GM12878 (cell line): Measurements from ENCODE around the gene IRF8. TPM values are rescaled to one million over a fixed set of nuclear protein-coding genes. Genes with fewer than 3 reads are reported as not detected.

Experiments used
- ATAC-seq: fragments of 200-7000 bp; cut with Tn5 transposase; 3 replicates; pipeline ENCODE4 v1.9.1; 2020; ENCODE audit warnings: mild to moderate bottlenecking, moderate library complexity
- BruUV-seq: library from RNA; stranded (reverse); fragments of 400-500 nt; replicated peaks from 2 replicates; lab custom pipeline; 2021; lab: Mats Ljungman, UMichigan
- CTCF ChIA-PET: fragments of 300-600 bp; sonication (Branson Sonifier 250); formaldehyde crosslinking; extraction: SDS; loops from one replicate; lab custom pipeline; 2021; ENCODE audit warnings: inconsistent platforms; lab: Yijun Ruan, JAX
- POLR2A ChIA-PET: fragments of 350-600 bp; formaldehyde crosslinking; extraction: SDS; loops from one replicate; lab custom pipeline; 2021; ENCODE audit warnings: inconsistent platforms; lab: Charles Lee
- RAD21 ChIA-PET: fragments of 300-600 bp; sonication (Branson Sonifier 250); formaldehyde crosslinking; loops from one replicate; lab custom pipeline; 2023; ENCODE audit warnings: antibody characterized with exemption; ENCODE audit not compliant: unreplicated experiment; lab: Charles Lee
- SMC1A ChIA-PET: fragments of 300-600 bp; sonication (Branson Sonifier 250); formaldehyde crosslinking; loops from one replicate; lab custom pipeline; 2023; ENCODE audit not compliant: unreplicated experiment, uncharacterized antibody; lab: Charles Lee
- DNase-seq: peaks from one replicate; pipeline ENCODE4 v3.0.0-alpha.2; 2011; ENCODE audit warnings: low read depth, low spot score
- FAIRE-seq: peaks from 3 replicates; lab custom pipeline; 2011; peaks lifted over from hg19 to GRCh38; lab: Jason Lieb, UNC
- H2AFZ ChIP-seq: 2 replicates; pipeline ENCODE4 v1.6.0; 2011; ENCODE audit warnings: low read depth, low read length, control low read depth; ENCODE audit not compliant: control insufficient read depth
- H3K27ac ChIP-seq: 2 replicates; pipeline ENCODE4 v1.5.1; 2011; ENCODE audit warnings: control low read depth; ENCODE audit not compliant: control insufficient read depth, insufficient read depth
- H3K27me3 ChIP-seq, 2 experiments: replicated peaks in 1 of 2; 2 replicates each; pipeline versions ENCODE4 v1.6.0 to v1.6.1; 2011; ENCODE audit warnings: low read length in 1 of 2; ENCODE audit not compliant: control insufficient read depth in 2 of 2, insufficient read depth in 2 of 2
- H3K36me3 ChIP-seq, 2 experiments: 2 replicates each; pipeline ENCODE4 v1.5.1; 2011; ENCODE audit warnings: low read length in 1 of 2; ENCODE audit not compliant: control insufficient read depth in 2 of 2, insufficient read depth in 2 of 2
- H3K4me1 ChIP-seq: 2 replicates; pipeline ENCODE4 v1.6.1; 2011; ENCODE audit warnings: mild to moderate bottlenecking, low read length, moderate library complexity, mixed read lengths; ENCODE audit not compliant: control insufficient read depth, insufficient read depth
- H3K4me2 ChIP-seq: 2 replicates; pipeline ENCODE4 v1.6.0; 2011; ENCODE audit warnings: control low read depth; ENCODE audit not compliant: control insufficient read depth, insufficient read depth
- H3K4me3 ChIP-seq: fragments of 200-600 bp; sonication (generic); 2 replicates; pipeline ENCODE4 v1.5.1; 2016
- H3K79me2 ChIP-seq: 2 replicates; pipeline ENCODE4 v1.6.0; 2011; ENCODE audit warnings: low read length; ENCODE audit not compliant: control insufficient read depth, insufficient read depth
- H3K9ac ChIP-seq: 2 replicates; pipeline ENCODE4 v1.8.0; 2011; ENCODE audit warnings: low read length, control low read depth, mixed read lengths; ENCODE audit not compliant: control insufficient read depth, insufficient read depth
- H3K9me3 ChIP-seq: replicated peaks from 3 replicates; pipeline ENCODE4 v1.5.1; 2011; ENCODE audit warnings: mild to moderate bottlenecking, low read length; ENCODE audit not compliant: control insufficient read depth, insufficient read depth
- H4K20me1 ChIP-seq: 2 replicates; pipeline ENCODE4 v1.6.0; 2011; ENCODE audit not compliant: control insufficient read depth, insufficient read depth
- ATF7 ChIP-seq: fragments of 450-650 bp; IDR thresholded peaks from 2 replicates; pipeline ENCODE4 v1.6.1; 2016; ENCODE audit warnings: low read depth, mild to moderate bottlenecking
- EED ChIP-seq: sonication (generic); IDR thresholded peaks from 2 replicates; pipeline ENCODE4 v1.6.1; 2016; ENCODE audit warnings: antibody characterized with exemption, low read depth
- ESRRA ChIP-seq: IDR thresholded peaks from 2 replicates; pipeline ENCODE4 v1.6.1; 2012; ENCODE audit warnings: mild to moderate bottlenecking, low read length, improper control_type of control experiment
- FOXM1 ChIP-seq: IDR thresholded peaks from 2 replicates; pipeline ENCODE4 v1.6.1; 2012; ENCODE audit warnings: low read depth, mild to moderate bottlenecking, inconsistent platforms, low read length, moderate library complexity
- IKZF1 ChIP-seq: fragments of 450-650 bp; conservative IDR thresholded peaks from 2 replicates; pipeline ENCODE4 v1.6.1; 2017; ENCODE audit warnings: antibody characterized with exemption, mild to moderate bottlenecking
- MTA2 ChIP-seq: fragments of 450-650 bp; IDR thresholded peaks from 2 replicates; pipeline ENCODE4 v1.6.1; 2016; ENCODE audit warnings: low read depth, mild to moderate bottlenecking, moderate library complexity
- MYC ChIP-seq: IDR thresholded peaks from 2 replicates; pipeline ENCODE4 v1.6.1; 2011; ENCODE audit warnings: mild to moderate bottlenecking, low read length, moderate library complexity, inconsistent platforms; ENCODE audit not compliant: insufficient read depth, insufficient replicate concordance, insufficient read length, severe bottlenecking
- PBX3 ChIP-seq: IDR thresholded peaks from 2 replicates; pipeline ENCODE4 v1.6.1; 2011; ENCODE audit warnings: mild to moderate bottlenecking, low read depth, low read length, moderate library complexity; ENCODE audit not compliant: insufficient replicate concordance
- RUNX3 ChIP-seq: IDR thresholded peaks from 2 replicates; pipeline ENCODE4 v1.6.1; 2012; ENCODE audit warnings: low read length, inconsistent platforms
- SIN3A ChIP-seq: IDR thresholded peaks from 2 replicates; pipeline ENCODE4 v1.6.1; 2012; ENCODE audit warnings: low read depth, low read length, improper control_type of control experiment
- USF1 ChIP-seq: IDR thresholded peaks from 2 replicates; pipeline ENCODE4 v1.6.1; 2011; ENCODE audit warnings: borderline replicate concordance, low read depth, mild to moderate bottlenecking, moderate library complexity, mixed read lengths, low read length; ENCODE audit not compliant: insufficient read depth; ENCODE audit errors: extremely low read length
- ZNF622 ChIP-seq: fragments of 450-650 bp; IDR thresholded peaks from 2 replicates; pipeline ENCODE4 v1.6.1; 2017; ENCODE audit warnings: mild to moderate bottlenecking, inconsistent platforms
- WGBS: methylation state at CpG from one replicate; pipeline ENCODE4 v1.1.6; 2016; ENCODE audit warnings: low lambda C conversion rate; ENCODE audit not compliant: insufficient replicate concordance, insufficient coverage; ENCODE audit errors: missing lambda C conversion rate; 5-methylcytosine and 5-hydroxymethylcytosine counted together
- in situ Hi-C: fragments of 300-500 bp; cut with MboI; formaldehyde crosslinking; loops from 9 replicates; pipeline ENCODE4 v1.14.3; 2018; ENCODE audit warnings: mixed read lengths
- intact Hi-C: fragments of 100-400 bp; cut with micrococcal nuclease; formaldehyde crosslinking; loops from one replicate; pipeline ENCODE4 v1.14.2; 2022; ENCODE audit not compliant: unreplicated experiment
- polyA plus RNA-seq, 11 experiments: library from polyadenylated mRNA; depleted of rRNA in 4 of 11; unstranded in 6 of 11; stranded (reverse) in 5 of 11; fragments of >200 nt; fragmentation: Nextera tagmentation in 4 of 11; fragmentation: Illumina TruSeq in 1 of 11; extraction: Ambion mirVana in 4 of 11; extraction: Trizol in 1 of 11; gene quantifications; 1 replicate in 1 of 11; 2 replicates in 10 of 11; pipeline versions ENCODE4 v1.2.1 to v1.2.3, GENCODE V29; 2011 to 2016; ENCODE audit warnings: inconsistent platforms in 2 of 11, missing spikeins in 2 of 11, low read depth in 1 of 11
- total RNA-seq, 4 experiments: library from RNA; depleted of rRNA in 3 of 4; stranded (reverse); fragments of >200 nt in 3 of 4; fragmentation: Illumina TruSeq in 1 of 4; extraction: Trizol in 1 of 4; gene quantifications; 2 replicates each; pipeline versions ENCODE4 v1.2.1 to v1.2.3, GENCODE V29; 2013 to 2021
- TF ChIP-seq, protein P1 (sequence below): fragments of 450-650 bp; IDR thresholded peaks from 2 replicates; pipeline ENCODE4 v1.6.1; 2017; ENCODE audit warnings: borderline replicate concordance
- TF ChIP-seq, protein P2 (sequence below): IDR thresholded peaks from 2 replicates; pipeline ENCODE4 v1.6.1; 2011; ENCODE audit warnings: low read depth, mild to moderate bottlenecking, low read length, moderate library complexity, borderline replicate concordance; ENCODE audit errors: extremely low read depth
- TF ChIP-seq, protein P3 (sequence below): fragments of 450-650 bp; IDR thresholded peaks from 2 replicates; pipeline ENCODE4 v1.6.1; 2016; ENCODE audit warnings: mild to moderate bottlenecking

Gene IRF8
- total and polyA plus RNA-seq, 10 of the 15 experiments (the other 5 are each of a cell fraction or from before 2014, with no cell fraction given): 17.1 to 237 (median 172) TPM

DNA sequence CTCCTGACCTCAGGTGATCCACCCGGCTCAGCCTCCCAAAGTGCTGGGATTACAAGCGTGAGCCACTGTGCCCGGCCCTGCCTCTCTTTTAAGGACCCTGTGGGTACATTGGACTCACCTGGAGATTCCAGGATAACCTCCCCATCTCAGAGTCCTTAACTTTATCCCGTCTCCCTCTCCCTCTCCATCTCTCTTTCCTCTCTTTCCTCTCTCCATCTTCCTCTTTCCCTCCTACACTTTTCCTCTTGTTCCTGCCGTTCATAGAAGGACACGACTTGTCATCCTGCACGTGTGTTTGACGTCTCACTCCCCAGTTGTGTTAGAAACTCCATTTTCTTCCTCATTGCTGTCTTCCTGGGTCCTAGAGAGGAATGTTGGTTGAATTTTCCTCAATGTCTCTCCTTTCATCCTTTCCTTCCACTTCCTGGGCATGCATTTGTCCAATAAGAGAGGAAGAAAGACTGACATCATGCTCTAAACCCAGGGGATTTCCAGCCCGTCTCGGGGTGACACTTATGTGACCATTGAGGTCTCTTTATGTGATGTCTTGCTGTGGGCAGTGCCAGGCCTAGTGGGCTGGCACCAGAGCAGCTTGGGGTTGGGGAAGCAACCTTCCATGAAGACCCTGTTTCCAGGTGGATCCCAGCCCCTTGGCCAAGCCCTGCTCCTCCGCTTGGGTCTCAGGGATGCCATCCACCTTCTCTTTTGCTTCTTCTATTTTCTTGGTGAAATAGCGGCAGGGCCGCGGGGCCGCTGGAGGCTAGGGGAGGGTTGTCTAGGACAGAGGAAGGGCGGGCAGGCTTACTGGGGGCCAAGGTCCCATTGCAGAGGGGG is 39.8 kb upstream of the IRF8 start:
- in situ Hi-C loops: no loop called here
- no peaks in the 10 kb centered on the region for H3K27me3 ChIP-seq
- no peaks in the 10 kb centered on the region for H4K20me1 ChIP-seq
- H3K4me3 ChIP-seq: no peak overlapping the region
- DNase-seq: no peak
- ChIA-PET SMC1A (interaction anchor here (0.6 to 1.8 kb wide), 8 partner anchors 11 to 128 kb away, joined by 3 to 9 read pairs (median 5); no protein-coding TSS in a partner anchor), CTCF (interaction anchor here (0.8 to 1.3 kb wide), 3 partner anchors 8 to 83 kb away, joined by 3 to 6 read pairs (median 4); no protein-coding TSS in a partner anchor), POLR2A (interaction anchor here (0.6 kb wide), 1 partner anchor 1949 kb away, joined by 3 read pairs; no protein-coding TSS in a partner anchor), RAD21 (interaction anchor here (0.7 to 1.5 kb wide), 6 partner anchors 11 to 44 kb away, joined by 3 to 4 read pairs (median 4); no protein-coding TSS in a partner anchor)
- no peak overlapping the region for H2AFZ ChIP-seq
- no peak for FAIRE-seq
- 0 out of 2 replicates have a peak overlapping the region, but pooled peaks have one; percentile 5 for H3K27ac ChIP-seq
- intact Hi-C loops: no loop called here
- BruUV-seq: no TSS peak
- peak; percentile 70 for ATAC-seq
- H3K4me2 ChIP-seq: peak overlapping the region; percentile 72; the same call in 1 of the 2 replicates
- peaks cover 42% of the 10 kb centered on the region for H3K4me1 ChIP-seq
- WGBS: 79% methylated on average over 16 of the region's 16 CpGs
- no peak overlapping the region for H3K9ac ChIP-seq
- H3K9me3 ChIP-seq: peaks cover 3% of the 10 kb centered on the region
- H3K79me2 ChIP-seq: no peaks in the 10 kb centered on the region
- H3K36me3 ChIP-seq: no peaks in the 10 kb centered on the region
- TF ChIP-seq, protein P1, sequence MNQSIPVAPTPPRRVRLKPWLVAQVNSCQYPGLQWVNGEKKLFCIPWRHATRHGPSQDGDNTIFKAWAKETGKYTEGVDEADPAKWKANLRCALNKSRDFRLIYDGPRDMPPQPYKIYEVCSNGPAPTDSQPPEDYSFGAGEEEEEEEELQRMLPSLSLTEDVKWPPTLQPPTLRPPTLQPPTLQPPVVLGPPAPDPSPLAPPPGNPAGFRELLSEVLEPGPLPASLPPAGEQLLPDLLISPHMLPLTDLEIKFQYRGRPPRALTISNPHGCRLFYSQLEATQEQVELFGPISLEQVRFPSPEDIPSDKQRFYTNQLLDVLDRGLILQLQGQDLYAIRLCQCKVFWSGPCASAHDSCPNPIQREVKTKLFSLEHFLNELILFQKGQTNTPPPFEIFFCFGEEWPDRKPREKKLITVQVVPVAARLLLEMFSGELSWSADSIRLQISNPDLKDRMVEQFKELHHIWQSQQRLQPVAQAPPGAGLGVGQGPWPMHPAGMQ: no peak
- TF ChIP-seq MTA2 (0 out of 2 replicates have a peak, but pooled peaks have one; percentile 19), ATF7 (peak; percentile 55; the same call in 1 of the 2 replicates), RUNX3 (peak; percentile 51), USF1 (no peak), ESRRA (no peak), PBX3 (no peak), IKZF1 (peak; percentile 50), SIN3A (no peak), FOXM1 (no peak), EED (peak; percentile 23; the same call in 1 of the 2 replicates), ZNF622 (no peak), MYC (no peak)
- TF ChIP-seq, protein P2, sequence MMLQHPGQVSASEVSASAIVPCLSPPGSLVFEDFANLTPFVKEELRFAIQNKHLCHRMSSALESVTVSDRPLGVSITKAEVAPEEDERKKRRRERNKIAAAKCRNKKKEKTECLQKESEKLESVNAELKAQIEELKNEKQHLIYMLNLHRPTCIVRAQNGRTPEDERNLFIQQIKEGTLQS: no peak
- TF ChIP-seq, protein P3, sequence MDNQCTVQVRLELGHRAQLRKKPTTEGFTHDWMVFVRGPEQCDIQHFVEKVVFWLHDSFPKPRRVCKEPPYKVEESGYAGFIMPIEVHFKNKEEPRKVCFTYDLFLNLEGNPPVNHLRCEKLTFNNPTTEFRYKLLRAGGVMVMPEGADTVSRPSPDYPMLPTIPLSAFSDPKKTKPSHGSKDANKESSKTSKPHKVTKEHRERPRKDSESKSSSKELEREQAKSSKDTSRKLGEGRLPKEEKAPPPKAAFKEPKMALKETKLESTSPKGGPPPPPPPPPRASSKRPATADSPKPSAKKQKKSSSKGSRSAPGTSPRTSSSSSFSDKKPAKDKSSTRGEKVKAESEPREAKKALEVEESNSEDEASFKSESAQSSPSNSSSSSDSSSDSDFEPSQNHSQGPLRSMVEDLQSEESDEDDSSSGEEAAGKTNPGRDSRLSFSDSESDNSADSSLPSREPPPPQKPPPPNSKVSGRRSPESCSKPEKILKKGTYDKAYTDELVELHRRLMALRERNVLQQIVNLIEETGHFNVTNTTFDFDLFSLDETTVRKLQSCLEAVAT: peak; percentile 77; the same call in 1 of the 2 replicates
